Measurements from ENCODE around the gene FBLN1. TPM values are rescaled to one million over a fixed set of nuclear protein-coding genes. Genes with fewer than 3 reads are reported as not detected.

The FBLN1 gene
- polyA plus RNA-seq, 1 donor from 2014 or later, result 3.4 TPM

DNA sequence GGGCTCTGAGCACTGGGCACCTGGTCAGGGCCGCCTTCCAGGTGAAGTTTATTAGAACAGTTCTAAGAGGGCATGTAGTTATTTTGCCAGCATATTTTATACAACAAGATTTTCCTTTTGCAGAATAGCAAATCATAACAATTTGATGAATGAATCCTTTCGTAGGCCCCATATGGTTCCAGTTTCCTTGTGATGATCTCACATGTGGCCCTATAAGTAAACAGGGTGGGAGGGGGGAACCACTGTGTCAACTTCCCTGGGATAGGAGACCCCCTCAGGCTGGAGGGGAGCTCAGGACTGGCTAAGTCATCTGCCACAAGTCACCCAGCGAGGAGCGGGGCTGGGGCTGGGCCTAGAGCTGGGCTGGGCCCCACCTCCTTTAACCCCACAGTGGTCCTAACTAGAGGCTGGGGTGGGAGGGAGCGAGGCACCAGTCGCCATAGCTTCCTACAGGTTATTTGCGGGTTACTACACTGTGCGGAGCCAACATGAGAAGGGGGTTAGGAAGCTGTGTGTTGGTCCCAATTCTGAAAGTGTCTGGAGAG is 4.2 kb downstream of the FBLN1 start:
- no peak overlapping the region for H3K4me3 ChIP-seq (ENCODE audit: low read length)
- H3K9me2 ChIP-seq (ENCODE audit: insufficient read depth, low read length), result no peaks in the 10 kb centered on the region
- no peak overlapping the region for H2AFZ ChIP-seq (ENCODE audit: low read depth, low read length)
- no peak overlapping the region for H3K27ac ChIP-seq (ENCODE audit: low read length)
- H3K4me2 ChIP-seq (ENCODE audit: low read length), result no peak overlapping the region
- no peak overlapping the region for H3K9ac ChIP-seq (ENCODE audit: low read length)
- no peaks in the 10 kb centered on the region for H4K20me1 ChIP-seq (ENCODE audit: insufficient read depth)
- H3K36me3 ChIP-seq (ENCODE audit: insufficient read depth, low read length), result no peaks in the 10 kb centered on the region
- H3K79me2 ChIP-seq (replicated peaks; ENCODE audit: insufficient read depth, low read length), result peaks cover 22% of the 10 kb centered on the region
- TF ChIP-seq MXI1 (conservative IDR thresholded peaks at IDR 0.05; ENCODE audit: poor library complexity, severe bottlenecking) (no peak), POLR2AphosphoS5 (IDR thresholded peaks at IDR 0.05) (no peak), SMC3 (conservative IDR thresholded peaks at IDR 0.05; ENCODE audit: poor library complexity) (no peak), TAF1 (IDR thresholded peaks at IDR 0.05; ENCODE audit: low read depth) (no peak), EP300 (conservative IDR thresholded peaks at IDR 0.05; ENCODE audit: poor library complexity, severe bottlenecking) (no peak), RAD21 (conservative IDR thresholded peaks at IDR 0.05) (no peak), EZH2 (IDR thresholded peaks at IDR 0.05; ENCODE audit: borderline replicate concordance, insufficient read depth, low read length, poor library complexity, severe bottlenecking) (no peak)
- TF ChIP-seq, protein P1, sequence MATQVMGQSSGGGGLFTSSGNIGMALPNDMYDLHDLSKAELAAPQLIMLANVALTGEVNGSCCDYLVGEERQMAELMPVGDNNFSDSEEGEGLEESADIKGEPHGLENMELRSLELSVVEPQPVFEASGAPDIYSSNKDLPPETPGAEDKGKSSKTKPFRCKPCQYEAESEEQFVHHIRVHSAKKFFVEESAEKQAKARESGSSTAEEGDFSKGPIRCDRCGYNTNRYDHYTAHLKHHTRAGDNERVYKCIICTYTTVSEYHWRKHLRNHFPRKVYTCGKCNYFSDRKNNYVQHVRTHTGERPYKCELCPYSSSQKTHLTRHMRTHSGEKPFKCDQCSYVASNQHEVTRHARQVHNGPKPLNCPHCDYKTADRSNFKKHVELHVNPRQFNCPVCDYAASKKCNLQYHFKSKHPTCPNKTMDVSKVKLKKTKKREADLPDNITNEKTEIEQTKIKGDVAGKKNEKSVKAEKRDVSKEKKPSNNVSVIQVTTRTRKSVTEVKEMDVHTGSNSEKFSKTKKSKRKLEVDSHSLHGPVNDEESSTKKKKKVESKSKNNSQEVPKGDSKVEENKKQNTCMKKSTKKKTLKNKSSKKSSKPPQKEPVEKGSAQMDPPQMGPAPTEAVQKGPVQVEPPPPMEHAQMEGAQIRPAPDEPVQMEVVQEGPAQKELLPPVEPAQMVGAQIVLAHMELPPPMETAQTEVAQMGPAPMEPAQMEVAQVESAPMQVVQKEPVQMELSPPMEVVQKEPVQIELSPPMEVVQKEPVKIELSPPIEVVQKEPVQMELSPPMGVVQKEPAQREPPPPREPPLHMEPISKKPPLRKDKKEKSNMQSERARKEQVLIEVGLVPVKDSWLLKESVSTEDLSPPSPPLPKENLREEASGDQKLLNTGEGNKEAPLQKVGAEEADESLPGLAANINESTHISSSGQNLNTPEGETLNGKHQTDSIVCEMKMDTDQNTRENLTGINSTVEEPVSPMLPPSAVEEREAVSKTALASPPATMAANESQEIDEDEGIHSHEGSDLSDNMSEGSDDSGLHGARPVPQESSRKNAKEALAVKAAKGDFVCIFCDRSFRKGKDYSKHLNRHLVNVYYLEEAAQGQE (IDR thresholded peaks at IDR 0.05; ENCODE audit: borderline replicate concordance), result no peak
- TF ChIP-seq, protein P2, sequence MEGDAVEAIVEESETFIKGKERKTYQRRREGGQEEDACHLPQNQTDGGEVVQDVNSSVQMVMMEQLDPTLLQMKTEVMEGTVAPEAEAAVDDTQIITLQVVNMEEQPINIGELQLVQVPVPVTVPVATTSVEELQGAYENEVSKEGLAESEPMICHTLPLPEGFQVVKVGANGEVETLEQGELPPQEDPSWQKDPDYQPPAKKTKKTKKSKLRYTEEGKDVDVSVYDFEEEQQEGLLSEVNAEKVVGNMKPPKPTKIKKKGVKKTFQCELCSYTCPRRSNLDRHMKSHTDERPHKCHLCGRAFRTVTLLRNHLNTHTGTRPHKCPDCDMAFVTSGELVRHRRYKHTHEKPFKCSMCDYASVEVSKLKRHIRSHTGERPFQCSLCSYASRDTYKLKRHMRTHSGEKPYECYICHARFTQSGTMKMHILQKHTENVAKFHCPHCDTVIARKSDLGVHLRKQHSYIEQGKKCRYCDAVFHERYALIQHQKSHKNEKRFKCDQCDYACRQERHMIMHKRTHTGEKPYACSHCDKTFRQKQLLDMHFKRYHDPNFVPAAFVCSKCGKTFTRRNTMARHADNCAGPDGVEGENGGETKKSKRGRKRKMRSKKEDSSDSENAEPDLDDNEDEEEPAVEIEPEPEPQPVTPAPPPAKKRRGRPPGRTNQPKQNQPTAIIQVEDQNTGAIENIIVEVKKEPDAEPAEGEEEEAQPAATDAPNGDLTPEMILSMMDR (IDR thresholded peaks at IDR 0.05; ENCODE audit: poor library complexity, severe bottlenecking), result no peak
- no peaks in the 10 kb centered on the region for H3K9me3 ChIP-seq (ENCODE audit: low read length)
- H3F3A ChIP-seq (ENCODE audit: insufficient read depth, low read length, poor library complexity, severe bottlenecking), result no peaks in the 10 kb centered on the region
- peaks cover 10% of the 10 kb centered on the region for H3K27me3 ChIP-seq (ENCODE audit: insufficient read depth, low read depth, low read length)

DNA sequence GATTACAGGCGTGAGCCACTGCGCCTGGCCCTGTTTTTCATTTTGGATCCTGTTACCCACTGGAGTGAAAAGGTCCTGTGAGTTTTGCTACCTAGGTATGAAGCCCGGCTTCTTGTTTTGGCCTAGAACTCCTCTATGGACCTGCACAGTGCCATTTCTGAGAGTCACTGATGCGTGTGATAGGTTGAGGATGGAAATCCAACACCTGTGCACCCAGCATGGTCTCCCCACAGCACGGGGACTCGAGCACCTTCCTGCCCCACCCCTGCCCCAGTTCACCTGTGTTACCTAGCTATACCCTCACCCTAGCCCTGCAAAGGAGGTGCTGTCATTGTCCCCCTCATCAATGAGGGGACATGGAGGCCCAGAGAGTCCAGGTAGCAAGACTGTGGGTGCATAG is 5.1 kb downstream of the FBLN1 start:
- no peaks in the 10 kb centered on the region for H3K9me2 ChIP-seq (ENCODE audit: insufficient read depth, low read length)
- no peak overlapping the region for H3K9ac ChIP-seq (ENCODE audit: low read length)
- H3K4me2 ChIP-seq (ENCODE audit: low read length), result no peak overlapping the region

More for the DNA sequence above, 5.1 kb downstream of the FBLN1 start:
- H2AFZ ChIP-seq (ENCODE audit: low read depth, low read length), result no peak overlapping the region
- H3K27ac ChIP-seq (ENCODE audit: low read length), result no peak overlapping the region
- H3F3A ChIP-seq (ENCODE audit: insufficient read depth, low read length, poor library complexity, severe bottlenecking), result no peaks in the 10 kb centered on the region
- no peak overlapping the region for H3K4me3 ChIP-seq (ENCODE audit: low read length)
- H3K36me3 ChIP-seq (ENCODE audit: insufficient read depth, low read length), result no peaks in the 10 kb centered on the region
- TF ChIP-seq TAF1 (IDR thresholded peaks at IDR 0.05; ENCODE audit: low read depth) (no peak), SMC3 (conservative IDR thresholded peaks at IDR 0.05; ENCODE audit: poor library complexity) (no peak), POLR2AphosphoS5 (IDR thresholded peaks at IDR 0.05) (no peak), EZH2 (IDR thresholded peaks at IDR 0.05; ENCODE audit: borderline replicate concordance, insufficient read depth, low read length, poor library complexity, severe bottlenecking) (no peak), MXI1 (conservative IDR thresholded peaks at IDR 0.05; ENCODE audit: poor library complexity, severe bottlenecking) (no peak), EP300 (conservative IDR thresholded peaks at IDR 0.05; ENCODE audit: poor library complexity, severe bottlenecking) (no peak), RAD21 (conservative IDR thresholded peaks at IDR 0.05) (no peak)
- TF ChIP-seq, protein P2 (IDR thresholded peaks at IDR 0.05; ENCODE audit: poor library complexity, severe bottlenecking), result no peak
- TF ChIP-seq, protein P1 (IDR thresholded peaks at IDR 0.05; ENCODE audit: borderline replicate concordance), result no peak
- peaks cover 22% of the 10 kb centered on the region for H3K79me2 ChIP-seq (replicated peaks; ENCODE audit: insufficient read depth, low read length)
- no peaks in the 10 kb centered on the region for H3K9me3 ChIP-seq (ENCODE audit: low read length)
- no peaks in the 10 kb centered on the region for H4K20me1 ChIP-seq (ENCODE audit: insufficient read depth)
- peaks cover 6% of the 10 kb centered on the region for H3K27me3 ChIP-seq (ENCODE audit: insufficient read depth, low read depth, low read length)

Measured in neural cell (in vitro differentiated cells).